Osteocyte (in vitro differentiated cells): Measurements from ENCODE around the gene DLG2. TPM values are rescaled to one million over a fixed set of nuclear protein-coding genes. Genes with fewer than 3 reads are reported as not detected.
"Not testable (repeated sequence)": the region's sequence is repeated elsewhere in the genome, so short reads cannot be mapped to it uniquely, and the experiment has no call there.

Experiments used
- DNase-seq: peaks from one replicate; pipeline ENCODE4 v3.0.0; 2021; ENCODE audit warnings: mixed read lengths; ENCODE audit not compliant: unreplicated experiment; ENCODE audit errors: extremely low spot score
- H3K27ac Mint-ChIP-seq: one replicate; pipeline ENCODE4 v1.8.0; 2021; ENCODE audit warnings: mild to moderate bottlenecking, mixed read lengths; ENCODE audit not compliant: unreplicated experiment
- H3K27me3 Mint-ChIP-seq: one replicate; pipeline ENCODE4 v1.8.0; 2021; ENCODE audit warnings: mixed read lengths; ENCODE audit not compliant: unreplicated experiment
- H3K36me3 Mint-ChIP-seq: one replicate; pipeline ENCODE4 v1.8.0; 2021; ENCODE audit warnings: mixed read lengths; ENCODE audit not compliant: unreplicated experiment
- H3K4me1 Mint-ChIP-seq: one replicate; pipeline ENCODE4 v1.8.0; 2021; ENCODE audit warnings: mixed read lengths; ENCODE audit not compliant: unreplicated experiment
- H3K4me3 Mint-ChIP-seq: one replicate; pipeline ENCODE4 v1.8.0; 2021; ENCODE audit warnings: mild to moderate bottlenecking, moderate library complexity, mixed read lengths; ENCODE audit not compliant: unreplicated experiment
- H3K9me3 Mint-ChIP-seq: one replicate; pipeline ENCODE4 v1.8.0; 2021; ENCODE audit warnings: mixed read lengths; ENCODE audit not compliant: unreplicated experiment
- total RNA-seq: library from RNA; stranded (reverse); gene quantifications from 2 replicates; pipeline ENCODE4 v1.2.1, GENCODE V29; 2021
- TF ChIP-seq, protein P1 (sequence below): fragments of 200-600 bp; sonication (generic); IDR thresholded peaks from 2 replicates; pipeline ENCODE4 v1.5.0; 2021; ENCODE audit warnings: antibody characterized with exemption, mild to moderate bottlenecking, moderate library complexity

DLG2 gene
- total RNA-seq, 1 donor from 2014 or later = 2.1 TPM

DNA sequence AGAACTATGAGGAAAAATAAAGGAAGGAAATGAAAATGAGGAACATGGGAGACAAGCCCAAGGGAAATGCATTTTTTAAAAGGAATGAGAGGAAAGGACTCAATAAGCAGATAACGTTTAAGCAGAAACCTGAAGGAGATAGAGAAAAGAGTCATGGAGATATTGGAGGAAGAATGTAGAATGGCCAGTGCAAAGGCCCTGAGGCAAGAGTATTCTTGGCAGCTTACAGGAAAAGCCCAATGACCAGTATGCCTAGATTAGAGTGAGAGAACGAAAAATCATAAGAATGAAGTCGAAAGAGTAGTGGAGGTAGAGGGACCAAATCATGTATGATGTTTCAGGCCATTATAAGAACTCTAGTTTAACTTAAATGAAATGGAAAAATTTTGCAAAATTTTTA, 220.3 kb downstream of the DLG2 start:
- TF ChIP-seq, protein P1, sequence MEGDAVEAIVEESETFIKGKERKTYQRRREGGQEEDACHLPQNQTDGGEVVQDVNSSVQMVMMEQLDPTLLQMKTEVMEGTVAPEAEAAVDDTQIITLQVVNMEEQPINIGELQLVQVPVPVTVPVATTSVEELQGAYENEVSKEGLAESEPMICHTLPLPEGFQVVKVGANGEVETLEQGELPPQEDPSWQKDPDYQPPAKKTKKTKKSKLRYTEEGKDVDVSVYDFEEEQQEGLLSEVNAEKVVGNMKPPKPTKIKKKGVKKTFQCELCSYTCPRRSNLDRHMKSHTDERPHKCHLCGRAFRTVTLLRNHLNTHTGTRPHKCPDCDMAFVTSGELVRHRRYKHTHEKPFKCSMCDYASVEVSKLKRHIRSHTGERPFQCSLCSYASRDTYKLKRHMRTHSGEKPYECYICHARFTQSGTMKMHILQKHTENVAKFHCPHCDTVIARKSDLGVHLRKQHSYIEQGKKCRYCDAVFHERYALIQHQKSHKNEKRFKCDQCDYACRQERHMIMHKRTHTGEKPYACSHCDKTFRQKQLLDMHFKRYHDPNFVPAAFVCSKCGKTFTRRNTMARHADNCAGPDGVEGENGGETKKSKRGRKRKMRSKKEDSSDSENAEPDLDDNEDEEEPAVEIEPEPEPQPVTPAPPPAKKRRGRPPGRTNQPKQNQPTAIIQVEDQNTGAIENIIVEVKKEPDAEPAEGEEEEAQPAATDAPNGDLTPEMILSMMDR = no peak
- H3K4me3 Mint-ChIP-seq = no peak overlapping the region
- no peaks in the 10 kb centered on the region for H3K27me3 Mint-ChIP-seq
- H3K9me3 Mint-ChIP-seq = no peaks in the 10 kb centered on the region
- no peaks in the 10 kb centered on the region for H3K36me3 Mint-ChIP-seq
- no peak overlapping the region for H3K27ac Mint-ChIP-seq
- no peaks in the 10 kb centered on the region for H3K4me1 Mint-ChIP-seq
- no peak for DNase-seq

DNA sequence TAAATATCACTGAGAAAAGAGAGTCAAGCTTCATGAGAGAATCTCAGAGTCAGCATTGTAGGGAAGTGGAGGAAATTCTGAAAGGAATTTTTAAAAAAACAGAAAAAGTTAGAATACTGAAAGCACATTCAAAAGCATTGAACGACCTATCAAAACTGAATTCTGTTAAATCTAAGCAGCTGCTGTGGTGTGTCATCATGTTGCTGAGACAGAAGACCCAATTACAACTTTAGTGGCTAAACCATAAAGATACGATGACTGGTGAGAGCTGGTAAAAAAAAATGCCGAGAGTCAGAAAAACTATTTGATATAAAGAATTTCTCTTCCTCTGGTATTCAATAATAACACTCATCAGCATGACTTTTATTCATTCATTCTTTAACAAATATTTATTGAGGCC, 220.8 kb downstream of the DLG2 start:
- Mint-ChIP-seq H3K4me1 (no peaks in the 10 kb centered on the region), H3K4me3 (no peak overlapping the region), H3K27ac (no peak overlapping the region), H3K36me3 (no peaks in the 10 kb centered on the region), H3K27me3 (no peaks in the 10 kb centered on the region), H3K9me3 (no peaks in the 10 kb centered on the region)
- no peak for DNase-seq
- TF ChIP-seq, protein P1 = no peak

DNA sequence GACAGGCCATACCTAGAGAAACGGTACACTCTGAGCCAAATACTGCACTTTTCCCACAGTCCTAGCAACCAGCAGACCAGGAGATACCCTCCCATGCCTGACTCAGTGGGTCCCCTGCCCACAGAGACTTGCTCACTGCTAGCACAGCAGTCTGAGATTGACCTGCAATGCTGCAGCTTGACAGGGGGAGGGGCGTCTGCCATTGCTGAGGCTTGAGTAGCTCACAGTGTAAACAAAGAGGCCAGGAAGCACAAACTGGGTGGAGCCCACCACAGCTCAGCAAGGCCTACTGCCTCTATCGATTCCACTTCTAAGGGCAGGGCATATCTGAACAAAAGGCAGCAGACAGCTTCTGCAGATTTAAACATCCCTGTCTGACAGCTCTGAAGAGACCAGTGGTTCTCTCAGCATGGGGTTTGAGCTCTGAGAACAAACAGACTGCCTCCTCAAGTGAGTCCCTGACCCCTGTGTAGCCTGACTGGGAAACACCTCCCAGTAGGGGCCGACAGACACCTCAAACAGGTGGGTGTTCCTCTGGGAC, 231.6 kb downstream of the DLG2 start:
- H3K27me3 Mint-ChIP-seq, H3K36me3 Mint-ChIP-seq, H3K4me3 Mint-ChIP-seq, H3K9me3 Mint-ChIP-seq, DNase-seq, H3K27ac Mint-ChIP-seq, H3K4me1 Mint-ChIP-seq: not testable (repeated sequence)

DNA sequence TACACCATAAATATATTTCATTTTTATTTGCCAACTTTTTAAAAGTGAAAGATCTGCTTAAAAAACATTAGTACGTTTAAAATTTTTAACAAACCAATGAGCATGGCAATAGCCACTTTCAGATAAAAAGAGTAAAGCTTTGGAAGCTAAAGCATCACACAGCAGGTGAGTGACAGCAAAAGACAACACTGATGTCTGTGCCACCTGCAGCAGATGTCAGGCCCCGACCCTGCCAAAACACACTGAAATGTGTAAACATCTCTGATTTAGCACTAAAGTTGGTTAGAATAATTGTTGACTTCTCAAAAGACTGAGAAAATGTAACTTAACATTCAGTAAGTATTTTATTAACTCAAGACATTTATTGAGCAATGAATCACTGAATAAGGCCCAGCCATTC, 232.9 kb downstream of the DLG2 start:
- H3K4me3 Mint-ChIP-seq = no peak overlapping the region
- peaks cover 9% of the 10 kb centered on the region for H3K9me3 Mint-ChIP-seq
- H3K36me3 Mint-ChIP-seq = no peaks in the 10 kb centered on the region
- no peaks in the 10 kb centered on the region for H3K4me1 Mint-ChIP-seq
- no peak for DNase-seq
- H3K27me3 Mint-ChIP-seq = no peaks in the 10 kb centered on the region
- H3K27ac Mint-ChIP-seq = no peak overlapping the region
- TF ChIP-seq, protein P1 = no peak

DNA sequence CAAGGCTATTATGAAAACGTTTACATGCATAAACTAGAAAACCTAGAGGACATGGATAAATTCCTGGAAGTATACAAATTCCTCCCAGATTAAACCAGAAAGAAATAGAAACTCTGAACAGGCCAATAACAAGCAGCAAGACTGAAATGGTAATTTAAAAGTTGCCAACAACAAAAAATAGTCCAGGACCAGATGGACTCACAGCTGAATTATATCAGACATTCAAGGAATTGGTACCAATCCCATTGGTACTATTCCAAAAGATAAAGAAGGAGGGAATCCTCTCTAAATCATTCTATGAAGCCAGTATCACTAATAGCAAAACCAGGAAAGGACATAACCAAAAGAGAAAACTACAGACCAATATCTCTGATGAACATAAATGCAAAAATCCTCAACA, 236.0 kb downstream of the DLG2 start:
- TF ChIP-seq, protein P1 = no peak
- no peak for DNase-seq
- H3K4me1 Mint-ChIP-seq = no peaks in the 10 kb centered on the region

DNA sequence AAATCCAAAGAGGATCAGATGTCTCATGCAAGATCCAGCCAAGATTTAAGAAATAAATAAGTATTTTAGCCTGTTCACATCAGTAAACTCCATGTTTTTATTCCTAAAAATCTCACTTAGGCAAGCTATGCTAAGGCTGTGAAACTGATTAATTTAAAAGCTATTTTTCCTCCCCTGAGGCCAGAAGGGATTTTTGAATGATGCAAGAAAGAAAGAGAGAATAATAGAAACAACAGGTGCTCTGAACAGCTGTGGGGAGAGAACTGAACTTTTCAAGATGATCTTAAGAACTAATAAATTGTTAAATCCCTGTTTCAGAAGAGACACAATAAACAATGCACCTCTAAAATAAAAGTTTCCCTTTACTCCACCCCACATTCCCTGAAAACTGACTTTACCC, 241.6 kb downstream of the DLG2 start:
- Mint-ChIP-seq H3K27me3 (peaks cover 4% of the 10 kb centered on the region), H3K4me1 (no peaks in the 10 kb centered on the region), H3K9me3 (no peaks in the 10 kb centered on the region), H3K4me3 (no peak overlapping the region), H3K36me3 (no peaks in the 10 kb centered on the region), H3K27ac (no peak overlapping the region)
- DNase-seq = no peak
- TF ChIP-seq, protein P1 = no peak

More for the DNA sequence above, 236.0 kb downstream of the DLG2 start:
- no peaks in the 10 kb centered on the region for H3K9me3 Mint-ChIP-seq
- H3K4me3 Mint-ChIP-seq = no peak overlapping the region
- H3K27ac Mint-ChIP-seq = no peak overlapping the region
- no peaks in the 10 kb centered on the region for H3K27me3 Mint-ChIP-seq
- H3K36me3 Mint-ChIP-seq = no peaks in the 10 kb centered on the region
